Brain microvascular endothelial cell (primary cell): ENCODE results near the gene SLC38A5.
"Not testable (repeated sequence)": the region's sequence is repeated elsewhere in the genome, so short reads cannot be mapped to it uniquely, and the experiment has no call there.

ENCODE experiments used
- DNase-seq: peaks from one replicate; pipeline ENCODE4 v3.0.0-alpha.2; 2020
- H3K27ac ChIP-seq: fragments of 250-450 bp; sonication (Bioruptor Pico); 2 replicates; pipeline ENCODE4 v1.5.1; 2020; ENCODE audit warnings: mild to moderate bottlenecking, moderate library complexity
- H3K27me3 ChIP-seq: fragments of 250-450 bp; sonication (Bioruptor Pico); replicated peaks from 2 replicates; pipeline ENCODE4 v1.5.1; 2020; ENCODE audit warnings: mild to moderate bottlenecking
- H3K36me3 ChIP-seq: fragments of 250-450 bp; sonication (Bioruptor Pico); replicated peaks from 2 replicates; pipeline ENCODE4 v1.5.1; 2020; ENCODE audit warnings: mild to moderate bottlenecking
- H3K4me3 ChIP-seq: 2 replicates; pipeline ENCODE4 v1.5.1; 2011; ENCODE audit warnings: low read depth, mild to moderate bottlenecking, control low read depth, low read length, moderate library complexity
- in situ Hi-C: cut with HindIII; loops from 2 replicates; pipeline ENCODE4 v1.10.0; 2017; ENCODE audit warnings: low sequenced_read_pairs, low pct_ligation_motif_present
- TF ChIP-seq, protein P1 (sequence below): IDR thresholded peaks from 2 replicates; pipeline ENCODE4 v1.5.1; 2011; ENCODE audit warnings: low read depth, mild to moderate bottlenecking, moderate library complexity, low read length, control low read depth, inconsistent platforms; ENCODE audit errors: missing control alignments

SLC38A5 gene

DNA sequence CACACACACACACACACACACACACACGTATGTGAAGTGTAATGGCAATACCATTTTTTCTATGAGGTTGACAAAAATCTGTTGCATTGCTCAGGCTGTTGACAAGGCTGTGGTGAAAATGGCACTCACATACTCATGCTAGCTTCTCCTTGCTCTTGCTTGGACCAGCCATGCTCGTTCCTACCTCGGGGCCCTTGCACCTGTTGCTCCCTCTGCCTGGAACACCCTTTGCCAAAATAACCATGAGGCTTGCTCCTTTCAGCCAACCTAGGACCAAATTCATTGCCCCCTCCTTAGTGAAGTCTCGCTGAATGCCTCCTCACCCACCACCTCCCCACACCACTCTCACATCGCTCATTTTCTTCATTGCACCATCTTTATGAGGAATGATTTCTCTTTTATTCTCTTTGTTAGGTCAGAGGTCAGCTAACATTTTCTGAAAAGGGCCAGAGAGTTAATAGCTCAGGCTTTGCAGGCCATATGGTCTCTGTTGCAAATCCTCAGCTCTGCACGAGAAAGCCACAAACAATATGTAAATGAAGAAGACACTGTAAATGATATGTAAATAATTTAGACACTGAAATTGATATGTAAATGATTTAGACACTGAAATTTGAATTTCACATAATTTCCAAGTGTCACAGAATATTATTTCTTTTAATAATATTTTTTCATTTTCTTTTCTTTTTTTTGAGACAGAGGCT is 13.3 kb downstream of the SLC38A5 start:
- no peak for DNase-seq
- in situ Hi-C loops, result no loop called here
- Histone ChIP-seq H3K27me3 (no peaks in the 10 kb centered on the region), H3K27ac (no peak overlapping the region), H3K36me3 (no peaks in the 10 kb centered on the region), H3K4me3 (no peak overlapping the region)
- TF ChIP-seq, protein P1, sequence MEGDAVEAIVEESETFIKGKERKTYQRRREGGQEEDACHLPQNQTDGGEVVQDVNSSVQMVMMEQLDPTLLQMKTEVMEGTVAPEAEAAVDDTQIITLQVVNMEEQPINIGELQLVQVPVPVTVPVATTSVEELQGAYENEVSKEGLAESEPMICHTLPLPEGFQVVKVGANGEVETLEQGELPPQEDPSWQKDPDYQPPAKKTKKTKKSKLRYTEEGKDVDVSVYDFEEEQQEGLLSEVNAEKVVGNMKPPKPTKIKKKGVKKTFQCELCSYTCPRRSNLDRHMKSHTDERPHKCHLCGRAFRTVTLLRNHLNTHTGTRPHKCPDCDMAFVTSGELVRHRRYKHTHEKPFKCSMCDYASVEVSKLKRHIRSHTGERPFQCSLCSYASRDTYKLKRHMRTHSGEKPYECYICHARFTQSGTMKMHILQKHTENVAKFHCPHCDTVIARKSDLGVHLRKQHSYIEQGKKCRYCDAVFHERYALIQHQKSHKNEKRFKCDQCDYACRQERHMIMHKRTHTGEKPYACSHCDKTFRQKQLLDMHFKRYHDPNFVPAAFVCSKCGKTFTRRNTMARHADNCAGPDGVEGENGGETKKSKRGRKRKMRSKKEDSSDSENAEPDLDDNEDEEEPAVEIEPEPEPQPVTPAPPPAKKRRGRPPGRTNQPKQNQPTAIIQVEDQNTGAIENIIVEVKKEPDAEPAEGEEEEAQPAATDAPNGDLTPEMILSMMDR, result no peak

DNA sequence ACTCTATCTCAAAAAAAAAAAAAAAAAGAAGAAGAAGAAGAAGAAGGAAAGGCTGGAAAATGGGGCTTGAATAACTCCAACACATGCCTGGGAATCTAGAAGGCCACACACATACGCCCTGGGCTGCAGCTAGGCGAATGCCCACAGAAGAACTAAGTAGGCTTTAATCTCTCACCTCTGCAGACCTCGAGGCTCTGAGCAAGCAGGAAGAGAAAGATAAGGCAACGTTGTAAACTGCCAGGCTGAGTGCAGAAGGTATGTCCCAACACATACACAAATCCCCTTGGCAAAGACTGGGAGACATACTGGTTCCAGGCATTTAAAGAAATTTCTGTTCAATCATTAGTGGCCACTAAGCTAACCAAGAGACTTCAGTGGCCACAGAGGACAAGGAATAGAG is 18.4 kb downstream of the SLC38A5 start:
- Histone ChIP-seq H3K36me3 (no peaks in the 10 kb centered on the region), H3K27me3 (no peaks in the 10 kb centered on the region), H3K4me3 (no peak overlapping the region), H3K27ac (no peak overlapping the region)
- TF ChIP-seq, protein P1, result no peak
- in situ Hi-C loops, result no loop called here
- no peak for DNase-seq

DNA sequence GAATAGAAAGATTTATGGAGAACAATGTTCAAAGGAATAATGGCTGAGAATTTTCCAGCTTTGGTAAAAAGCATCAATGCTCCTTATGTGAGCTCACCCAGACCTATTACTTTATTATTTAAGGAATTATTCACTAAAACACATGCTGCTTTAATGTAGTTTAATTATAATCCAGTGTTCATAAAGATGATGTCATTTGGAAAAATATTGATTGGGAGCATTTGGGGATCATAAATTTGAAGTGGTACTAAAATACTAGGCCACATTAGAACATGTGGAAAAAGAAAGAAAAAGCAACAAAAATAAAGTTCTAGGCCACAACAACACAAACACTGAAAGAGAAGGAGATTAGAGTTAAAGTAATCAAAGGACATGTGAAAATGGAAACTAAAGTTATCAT is 20.0 kb downstream of the SLC38A5 start:
- H3K36me3 ChIP-seq, result no peaks in the 10 kb centered on the region
- no peak overlapping the region for H3K27ac ChIP-seq
- H3K27me3 ChIP-seq, result no peaks in the 10 kb centered on the region
- in situ Hi-C loops, result no loop called here
- DNase-seq, result no peak
- TF ChIP-seq, protein P1, result no peak
- no peak overlapping the region for H3K4me3 ChIP-seq

DNA sequence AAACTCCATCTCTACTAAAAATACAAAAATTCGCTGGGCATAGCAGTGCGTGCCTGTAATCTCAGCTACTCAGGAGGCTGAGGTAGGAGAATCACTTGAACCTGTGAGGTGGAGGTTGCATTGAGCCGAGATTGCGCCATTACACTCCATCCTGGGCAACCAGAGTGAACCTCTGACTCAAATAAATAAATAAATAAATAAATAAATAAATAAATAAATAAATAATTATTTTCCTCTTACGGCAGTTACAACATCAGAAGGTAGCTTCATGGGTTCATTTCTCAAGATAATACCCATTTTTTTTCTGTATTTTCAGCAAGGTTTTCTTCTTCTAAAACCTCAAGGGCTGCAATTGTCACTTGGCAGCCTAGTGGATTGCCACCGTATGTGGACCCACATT is 22.9 kb downstream of the SLC38A5 start:
- in situ Hi-C loops, DNase-seq, H3K27me3 ChIP-seq, H3K27ac ChIP-seq, H3K4me3 ChIP-seq, H3K36me3 ChIP-seq: not testable (repeated sequence)

DNA sequence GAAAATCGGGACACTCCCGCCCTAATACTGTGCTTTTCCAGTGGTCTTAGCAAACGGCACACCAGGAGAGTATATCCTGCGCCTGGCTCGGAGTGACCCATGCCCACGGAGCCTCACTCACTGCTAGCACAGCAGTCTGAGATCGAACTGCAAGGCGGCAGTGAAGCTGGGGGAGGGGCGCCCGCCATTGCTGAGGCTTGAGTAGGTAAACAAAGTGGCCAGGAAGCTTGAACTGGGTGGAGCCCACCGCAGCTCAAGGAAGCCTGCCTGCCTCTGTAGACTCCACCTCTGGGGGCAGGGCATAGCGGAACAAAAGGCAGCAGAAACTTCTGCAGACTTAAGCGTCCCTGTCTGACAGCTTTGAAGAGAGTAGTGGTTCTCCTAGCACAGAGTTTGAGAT is 36.3 kb downstream of the SLC38A5 start:
- H3K27ac ChIP-seq, H3K27me3 ChIP-seq, H3K36me3 ChIP-seq, DNase-seq, in situ Hi-C loops, H3K4me3 ChIP-seq: not testable (repeated sequence)

DNA sequence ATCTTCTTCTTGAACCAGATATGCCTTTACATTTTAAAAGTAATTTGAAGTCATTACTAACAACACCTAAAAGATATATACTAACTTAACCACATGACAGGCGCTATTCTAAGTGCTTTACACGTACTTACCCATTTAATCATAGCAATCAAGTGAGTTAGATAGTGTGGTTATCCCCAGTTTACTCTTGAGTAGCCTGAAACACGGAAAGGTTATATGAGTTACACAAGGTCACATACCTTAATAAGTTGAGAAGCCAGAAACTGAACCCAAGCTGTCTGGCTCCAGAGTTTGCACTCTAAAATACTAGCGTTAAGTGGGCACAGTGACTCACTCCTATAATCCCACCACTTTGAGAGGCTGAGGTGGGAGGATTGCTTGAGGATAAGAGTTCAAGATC is 39.9 kb downstream of the SLC38A5 start:
- in situ Hi-C loops, H3K36me3 ChIP-seq, DNase-seq, H3K27me3 ChIP-seq, H3K4me3 ChIP-seq, H3K27ac ChIP-seq: not testable (repeated sequence)

DNA sequence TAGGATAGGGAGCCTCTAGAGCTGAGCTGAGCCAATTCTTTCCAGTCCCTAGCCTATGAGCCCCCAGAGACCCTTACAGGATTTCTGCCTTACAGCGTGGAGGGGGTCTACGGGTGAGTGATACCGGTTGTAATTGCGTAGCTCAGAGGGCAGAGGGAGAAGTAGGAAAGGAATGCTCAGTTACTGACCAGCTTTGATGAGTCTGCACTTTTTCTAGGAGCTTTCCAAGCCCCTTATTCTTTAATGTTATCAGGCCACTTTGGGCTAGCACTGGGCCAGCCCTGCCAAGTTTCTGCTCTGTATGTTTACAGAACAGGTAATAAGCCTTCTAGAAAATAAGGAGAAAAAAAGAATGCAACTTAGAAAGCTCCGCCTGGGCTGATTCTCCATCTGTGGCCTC is 40.5 kb downstream of the SLC38A5 start:
- H3K4me3 ChIP-seq, in situ Hi-C loops, H3K36me3 ChIP-seq, DNase-seq, H3K27me3 ChIP-seq, H3K27ac ChIP-seq: not testable (repeated sequence)

DNA sequence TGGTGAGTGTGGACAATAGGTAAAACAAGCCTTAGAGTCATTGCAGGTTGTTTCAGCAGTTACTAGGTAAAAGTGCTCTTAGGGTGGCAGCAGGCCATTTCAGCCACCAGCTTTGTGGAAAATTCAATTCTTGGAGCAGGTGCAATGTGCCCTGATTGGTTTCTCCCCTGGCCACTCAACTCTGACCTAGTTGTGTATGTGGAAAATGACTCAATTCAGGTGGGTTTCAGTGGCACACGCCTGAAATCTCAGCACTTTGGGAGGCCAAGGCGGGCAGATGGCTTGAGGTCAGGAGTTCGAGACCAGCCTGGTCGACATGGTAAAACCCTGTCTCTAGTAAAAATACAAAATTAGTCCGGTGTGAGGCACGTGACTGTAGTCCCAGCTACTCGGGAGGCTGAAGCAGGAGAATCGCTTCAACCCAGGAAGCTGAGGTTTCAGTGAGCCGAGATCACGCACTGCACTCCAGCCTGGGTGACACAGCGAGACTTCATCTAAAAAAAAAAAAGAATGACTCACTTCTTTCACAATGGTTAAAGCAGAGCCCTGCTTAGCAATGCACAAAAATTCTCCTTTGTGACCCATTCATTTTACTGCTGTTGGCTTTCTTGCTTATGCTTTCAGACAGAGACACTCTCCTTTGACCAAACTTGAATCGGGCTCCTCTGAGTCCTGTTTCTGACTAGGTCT is 42.9 kb downstream of the SLC38A5 start:
- in situ Hi-C loops, H3K36me3 ChIP-seq, H3K27ac ChIP-seq, H3K4me3 ChIP-seq, H3K27me3 ChIP-seq, DNase-seq: not testable (repeated sequence)

DNA sequence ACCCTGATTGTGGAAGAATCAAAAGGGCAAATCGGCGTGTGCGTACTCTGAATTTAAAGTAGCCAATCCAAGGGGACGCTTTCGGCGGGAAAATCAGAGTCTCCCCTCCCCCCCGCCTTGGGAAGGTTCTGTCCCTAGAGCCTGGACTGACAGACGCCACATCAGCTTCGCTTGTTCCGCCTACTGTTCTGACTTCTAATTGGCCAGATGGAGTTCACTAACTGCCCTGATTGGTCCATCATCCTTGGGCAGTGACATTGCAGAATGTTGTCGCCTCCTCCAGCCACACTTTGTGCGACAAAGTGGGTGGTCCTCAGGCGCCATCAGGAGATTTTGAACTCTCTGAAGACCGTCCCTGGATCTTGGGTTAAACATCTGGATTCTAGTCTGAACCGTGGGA is 58.2 kb downstream of the SLC38A5 start, which contains the start of gene SSX4B:
Gene SSX4B, minus strand, starts transcription at position 101 of the 400 bp plus-strand sequence. CDS start 588 bp downstream, outside the sequence.
- in situ Hi-C loops, H3K36me3 ChIP-seq, DNase-seq, H3K4me3 ChIP-seq, H3K27ac ChIP-seq, H3K27me3 ChIP-seq: not testable (repeated sequence)
